IPS DF 4.7 (cell line): ENCODE results near the gene RAB19.
"Not testable (repeated sequence)": the region's sequence is repeated elsewhere in the genome, so short reads cannot be mapped to it uniquely, and the experiment has no call there.

ENCODE experiments used
- DNase-seq: peaks from one replicate; pipeline ENCODE4 v3.0.0-alpha.2; 2013; ENCODE audit warnings: low spot score; ENCODE audit errors: extremely low read depth

The RAB19 gene

DNA sequence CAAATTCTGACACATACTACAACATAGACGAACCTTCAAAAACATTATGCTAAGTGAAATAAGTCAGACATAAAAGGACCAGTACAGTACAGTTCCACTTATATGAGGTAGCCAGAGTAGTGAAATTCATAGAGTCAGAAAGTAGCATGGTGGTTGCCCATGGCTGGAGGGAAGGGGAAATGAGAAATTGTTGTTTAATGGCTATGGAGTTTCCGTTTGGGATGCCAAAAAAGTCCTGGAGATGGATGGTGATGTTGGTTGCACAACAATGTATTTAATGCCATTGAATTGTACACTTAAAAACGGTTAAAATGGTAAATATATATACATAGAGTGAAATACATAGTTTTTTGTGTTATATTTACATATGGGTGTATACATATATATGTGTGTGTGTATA is 3.5 kb upstream of the RAB19 start:
- no peak for DNase-seq

DNA sequence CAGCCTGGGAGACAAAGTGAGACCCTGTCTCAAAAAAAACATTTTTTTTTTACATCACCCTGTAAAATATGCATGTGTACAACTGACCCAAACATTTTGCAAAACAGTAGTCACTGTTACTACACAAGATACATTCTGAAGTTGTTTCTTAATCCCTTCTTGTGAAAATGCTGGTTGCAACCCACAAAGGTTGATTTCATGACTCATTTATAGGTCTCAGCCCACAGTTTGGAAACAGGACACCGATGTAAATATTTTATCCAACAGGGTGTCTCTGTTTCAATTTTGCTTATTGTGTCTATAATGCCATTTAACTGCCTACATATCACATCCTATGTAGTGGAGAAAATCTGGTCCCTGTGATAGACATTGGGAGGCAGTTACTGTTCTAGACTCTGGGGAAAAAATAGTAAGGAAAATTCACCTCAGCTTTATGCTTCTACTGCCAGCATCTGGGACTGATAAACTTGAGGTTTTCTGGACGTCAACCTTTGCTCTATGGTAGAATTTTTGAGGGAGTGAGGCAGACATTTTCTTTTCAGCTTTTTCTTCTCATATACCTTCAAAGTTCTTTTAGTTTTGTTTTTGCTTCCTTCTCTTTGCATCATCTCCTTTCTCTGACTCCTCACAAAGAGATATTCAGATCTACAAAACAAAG is 1.6 kb upstream of the RAB19 start:
- no peak for DNase-seq

DNA sequence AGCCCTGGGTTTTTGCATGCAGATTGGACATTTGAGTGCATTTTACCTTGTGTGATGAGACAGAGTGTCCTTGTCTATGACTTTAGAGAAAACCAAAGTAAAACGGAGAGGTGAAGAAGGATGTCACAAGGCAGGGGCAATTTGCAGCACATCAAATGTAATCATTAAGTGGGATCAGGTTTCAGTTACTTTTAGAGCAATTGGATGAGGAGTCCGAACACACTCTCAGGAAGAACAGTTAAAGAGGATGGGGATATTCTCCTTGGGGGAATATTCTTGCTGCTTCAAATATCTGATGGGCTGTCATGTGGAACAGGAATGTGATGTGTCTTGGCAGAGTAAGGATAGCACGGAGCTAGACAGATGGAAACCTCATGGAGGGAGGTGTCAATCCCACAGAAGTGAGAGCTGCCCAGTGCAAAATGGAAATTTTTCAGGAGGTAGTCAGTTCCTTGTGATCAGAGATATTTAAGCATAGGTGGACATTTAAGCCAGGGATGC is 757 bp downstream of the RAB19 start:
- DNase-seq: no peak

DNA sequence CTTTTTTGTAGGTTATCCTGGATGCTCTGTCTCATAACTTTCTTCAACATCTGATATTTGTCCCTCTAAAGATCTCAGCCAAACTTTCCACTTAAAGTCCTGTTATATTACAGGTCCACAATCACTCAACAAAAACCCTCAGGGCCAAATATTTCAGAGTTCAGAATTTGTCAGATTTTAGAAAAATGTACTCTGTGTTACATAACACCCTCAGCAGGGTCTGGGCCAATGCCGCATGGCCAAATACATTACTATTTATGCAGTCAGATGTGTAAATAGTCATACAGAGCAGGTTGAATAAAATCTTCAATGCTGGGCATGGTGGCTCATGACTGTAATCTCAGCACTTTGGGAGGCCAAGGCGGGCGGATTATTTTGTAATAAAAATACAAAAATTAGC is 11.5 kb downstream of the RAB19 start:
- no peak for DNase-seq

DNA sequence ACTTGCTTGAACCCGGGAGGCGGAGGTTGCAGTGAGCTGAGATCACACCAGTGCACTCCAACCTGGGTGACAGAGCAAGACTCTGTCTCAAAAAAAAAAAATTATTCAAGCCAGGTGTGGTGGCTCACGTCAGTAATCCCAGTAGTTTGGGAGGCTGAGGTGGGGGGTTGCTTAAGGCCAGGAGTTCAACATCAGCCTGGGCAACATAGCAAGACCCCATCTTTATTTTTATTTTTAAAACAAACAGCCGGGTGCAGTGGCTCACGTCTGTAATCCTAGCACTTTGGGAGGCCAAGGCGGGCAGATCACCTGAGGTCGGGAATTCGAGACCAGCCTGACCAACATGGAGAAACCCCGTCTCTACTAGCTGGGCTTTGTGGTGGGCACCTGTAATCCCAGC is 12.0 kb downstream of the RAB19 start:
- DNase-seq: not testable (repeated sequence)

DNA sequence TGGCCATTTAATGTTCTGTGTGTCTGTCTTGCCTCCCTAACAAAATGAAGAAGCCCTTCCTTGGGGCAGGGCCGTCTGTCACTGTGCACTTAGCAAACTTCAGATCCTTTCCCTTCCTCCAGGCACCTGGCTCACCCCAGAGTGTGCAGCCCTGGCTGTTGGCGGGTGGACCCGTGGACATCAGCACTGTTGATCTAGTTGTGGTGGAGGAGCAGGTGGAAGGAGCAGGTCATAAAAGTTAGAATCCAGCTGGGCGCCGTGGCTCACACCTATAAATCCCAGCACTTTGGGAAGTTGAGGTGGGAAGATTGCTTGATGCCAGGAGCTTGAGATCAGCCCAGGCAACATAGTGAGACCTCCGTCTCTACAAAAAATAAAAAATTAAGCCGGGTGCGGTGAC is 12.7 kb downstream of the RAB19 start:
- DNase-seq: no peak

DNA sequence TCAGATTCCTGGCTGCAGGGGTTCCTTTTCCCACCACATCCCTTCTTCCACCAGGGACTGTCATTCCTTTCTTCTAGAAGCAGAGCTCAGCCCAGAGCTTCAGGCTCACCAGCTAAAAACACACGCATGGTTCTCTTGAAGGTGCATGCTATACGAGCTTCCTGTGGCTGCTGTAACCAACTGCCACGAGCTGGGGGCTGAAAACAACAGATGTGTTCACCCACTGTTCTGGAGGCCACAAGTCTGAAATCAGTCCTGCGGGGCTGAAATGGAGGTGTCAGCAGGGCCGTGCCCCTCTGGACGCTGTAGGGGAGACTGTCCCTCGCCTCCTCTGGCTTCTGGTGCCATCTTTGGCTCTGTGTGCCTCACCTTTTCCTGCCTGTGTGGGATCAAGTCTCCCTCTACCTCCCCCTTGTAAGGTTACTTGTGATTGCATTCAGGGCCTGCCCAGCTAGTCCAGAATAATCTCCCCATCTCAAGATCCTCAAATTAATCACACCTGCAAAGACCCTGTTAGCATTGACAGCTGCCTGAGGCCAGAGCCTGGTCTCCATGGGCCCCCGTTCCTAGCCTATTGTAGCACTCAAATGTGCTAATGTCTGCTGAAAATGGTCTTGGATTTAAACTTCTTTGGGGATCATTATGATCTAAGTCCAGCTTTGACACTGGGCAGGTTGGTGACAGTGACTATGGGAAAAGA is 13.7 kb downstream of the RAB19 start:
- DNase-seq: no peak

DNA sequence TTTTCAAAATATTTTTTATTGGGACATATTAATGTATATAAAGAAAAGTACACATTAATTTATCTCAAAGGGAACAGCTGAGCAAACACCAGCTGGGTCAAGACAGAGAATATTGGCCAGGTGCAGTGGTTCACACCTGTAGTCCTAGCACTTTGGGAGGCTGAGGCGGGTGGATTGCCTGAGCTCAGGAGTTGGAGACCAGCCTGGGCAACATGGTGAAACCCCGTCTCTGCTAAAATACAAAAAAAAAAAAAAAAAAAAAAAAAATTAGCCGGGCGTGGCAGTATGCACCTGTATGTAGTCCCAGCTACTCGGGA is 14.3 kb downstream of the RAB19 start:
- not testable (repeated sequence) for DNase-seq

DNA sequence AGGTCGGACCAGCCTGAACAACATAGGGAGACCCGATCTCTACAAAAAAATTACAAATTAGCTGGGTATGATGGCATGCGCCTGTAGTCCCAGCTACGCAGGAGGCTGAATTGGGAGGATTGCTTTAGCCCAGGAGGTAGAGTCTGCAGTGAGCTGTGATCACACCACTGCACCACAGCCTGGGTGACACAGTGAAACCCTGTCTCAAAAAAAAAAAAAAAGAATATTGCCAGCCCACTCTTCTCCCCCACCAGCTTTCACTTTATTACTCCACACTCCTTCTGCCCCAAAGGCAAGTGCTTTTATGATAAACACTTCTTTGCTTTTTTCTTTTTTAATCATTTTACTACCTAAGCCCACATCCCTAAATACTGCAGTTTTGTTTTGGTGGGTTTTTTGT is 14.8 kb downstream of the RAB19 start:
- no peak for DNase-seq

DNA sequence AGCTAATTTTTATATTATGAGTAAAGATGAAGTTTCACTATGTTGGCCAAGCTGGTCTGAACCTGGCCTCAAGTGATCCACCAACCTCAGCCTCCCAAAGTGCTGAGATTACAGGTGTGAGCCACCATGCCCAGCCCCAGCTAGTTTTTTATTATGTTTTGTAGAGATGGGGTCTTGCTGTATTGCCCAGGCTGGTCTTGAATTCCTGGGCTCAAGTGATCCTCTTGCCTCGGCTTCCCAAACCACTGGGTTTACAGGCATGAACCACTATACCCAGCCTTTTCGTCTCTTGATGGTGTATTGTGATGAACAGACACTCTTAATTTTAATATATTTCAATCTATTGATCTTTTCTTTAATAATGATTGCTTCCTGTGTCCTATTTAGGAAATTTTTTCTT is 17.7 kb downstream of the RAB19 start:
- DNase-seq: no peak

DNA sequence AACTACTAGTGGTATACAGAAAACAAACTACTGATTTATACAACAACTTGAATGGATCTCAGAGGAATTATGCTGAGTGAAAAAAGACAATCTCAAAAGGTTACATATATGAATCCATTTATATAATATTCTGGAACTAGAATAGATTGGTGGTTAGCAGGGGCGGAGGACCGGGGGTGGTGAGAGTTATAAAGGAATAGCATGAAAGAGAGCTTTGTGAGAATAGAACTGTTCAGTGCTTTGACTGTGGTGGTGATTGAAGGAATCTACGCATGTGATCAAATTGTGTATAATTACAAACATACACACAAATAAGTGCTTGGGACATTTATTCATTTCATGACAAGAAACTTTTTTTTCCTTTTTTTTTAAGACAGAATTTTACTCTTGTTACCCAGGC is 19.6 kb downstream of the RAB19 start:
- DNase-seq: no peak

DNA sequence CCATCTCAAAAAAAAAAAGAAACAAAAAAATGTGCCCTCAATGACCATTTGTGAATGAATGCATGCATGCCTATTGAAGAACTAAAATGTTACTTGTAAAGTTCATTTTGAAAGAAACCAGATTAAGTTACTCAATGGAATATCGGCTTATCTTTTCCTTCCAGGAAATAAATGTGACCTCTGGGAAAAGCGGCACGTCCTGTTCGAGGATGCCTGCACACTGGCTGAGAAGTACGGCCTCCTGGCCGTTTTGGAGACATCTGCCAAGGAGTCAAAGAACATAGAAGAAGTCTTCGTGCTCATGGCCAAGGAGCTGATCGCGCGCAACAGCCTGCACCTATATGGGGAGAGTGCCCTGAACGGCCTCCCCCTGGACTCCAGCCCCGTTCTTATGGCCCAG is 21.9 kb downstream of the RAB19 start:
- DNase-seq: no peak

DNA sequence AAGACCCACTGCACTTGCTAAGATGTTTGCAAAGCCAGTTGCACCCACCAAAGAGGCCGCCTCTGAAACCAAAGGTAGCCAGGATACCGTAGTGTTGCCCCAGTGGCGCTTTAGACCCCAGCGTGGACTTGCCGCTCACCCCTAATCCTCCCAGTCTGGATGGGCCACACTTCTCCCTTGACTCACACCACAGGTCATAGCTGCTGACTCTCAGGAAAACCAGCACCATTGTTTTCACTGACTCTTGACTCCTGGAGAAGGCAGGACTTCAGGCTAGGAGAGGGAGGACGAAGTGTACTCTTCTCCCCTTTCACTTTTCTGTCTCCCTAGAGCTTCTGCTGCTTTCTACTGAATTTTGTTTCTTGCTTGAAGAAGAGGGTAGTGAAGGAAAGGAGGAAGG is 22.3 kb downstream of the RAB19 start:
- DNase-seq: no peak

DNA sequence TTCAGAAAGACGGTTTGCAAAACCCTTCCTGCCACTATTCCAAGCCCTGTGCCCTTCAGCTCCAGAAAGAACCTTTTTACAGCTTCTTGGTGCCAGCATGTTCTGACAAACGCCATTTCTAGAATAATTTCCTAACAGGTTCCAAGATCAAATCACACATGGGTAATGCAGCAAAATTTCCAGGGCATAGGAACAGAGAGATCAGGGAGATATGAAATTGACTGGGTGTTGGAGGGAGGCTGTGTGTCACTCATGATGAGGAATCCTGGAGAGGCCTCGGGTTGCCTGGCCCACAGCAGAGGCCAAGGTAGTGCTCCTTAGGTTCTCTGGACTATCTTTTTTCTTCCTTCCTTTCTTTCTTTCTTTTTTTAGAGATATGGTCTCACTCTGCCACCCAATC is 29.5 kb downstream of the RAB19 start:
- DNase-seq: no peak

DNA sequence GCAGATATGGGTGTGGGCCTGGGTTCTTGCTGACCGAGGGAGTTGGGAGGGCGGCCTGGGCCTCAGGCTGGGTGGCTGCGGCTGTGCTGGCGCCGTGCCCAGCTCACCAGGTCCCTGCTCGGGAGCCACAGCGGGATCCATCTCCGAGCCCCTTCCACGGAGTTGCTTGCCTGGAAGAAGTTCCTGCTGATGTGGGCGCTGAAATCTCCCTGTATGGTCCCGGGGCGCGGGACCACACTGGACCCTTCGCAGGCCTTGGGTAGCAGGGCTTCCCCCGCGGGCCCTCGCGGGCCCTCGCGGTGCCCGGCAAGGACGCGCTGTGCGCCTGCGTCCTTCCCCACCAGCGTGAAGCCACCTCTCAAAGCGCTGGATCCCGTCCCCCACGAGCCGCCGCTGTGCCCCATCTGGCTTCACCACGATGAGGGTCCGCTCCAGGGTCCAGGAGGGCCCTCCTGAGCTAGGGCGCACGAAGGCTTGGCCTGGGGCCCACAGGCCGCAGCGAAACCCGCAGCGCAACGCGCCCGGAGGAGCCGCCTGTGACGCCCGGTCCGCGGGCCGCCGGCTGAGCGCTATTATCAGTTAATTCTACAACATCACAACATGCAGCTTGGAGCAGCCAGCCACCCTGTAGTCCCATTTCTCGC is 31.5 kb downstream of the RAB19 start:
- no peak for DNase-seq

DNA sequence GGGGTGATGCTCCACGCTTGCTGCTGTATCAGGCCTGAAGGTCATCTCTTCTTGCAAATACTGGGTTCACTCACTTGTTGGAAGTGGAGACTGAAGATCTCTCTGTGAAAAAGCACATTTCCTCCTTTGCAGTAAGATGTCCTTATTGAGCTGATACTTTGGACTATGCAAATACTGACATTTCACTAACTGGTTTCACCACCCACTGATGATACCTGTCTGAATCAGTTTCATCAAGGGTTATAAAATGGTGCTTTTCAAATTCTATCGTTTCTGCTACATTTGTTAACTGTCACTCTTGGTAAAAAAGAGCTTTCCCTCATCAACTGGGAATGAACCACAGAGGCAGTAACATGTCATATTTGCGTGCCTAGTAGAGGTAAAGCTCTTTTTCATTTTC is 35.5 kb downstream of the RAB19 start:
- DNase-seq: no peak

DNA sequence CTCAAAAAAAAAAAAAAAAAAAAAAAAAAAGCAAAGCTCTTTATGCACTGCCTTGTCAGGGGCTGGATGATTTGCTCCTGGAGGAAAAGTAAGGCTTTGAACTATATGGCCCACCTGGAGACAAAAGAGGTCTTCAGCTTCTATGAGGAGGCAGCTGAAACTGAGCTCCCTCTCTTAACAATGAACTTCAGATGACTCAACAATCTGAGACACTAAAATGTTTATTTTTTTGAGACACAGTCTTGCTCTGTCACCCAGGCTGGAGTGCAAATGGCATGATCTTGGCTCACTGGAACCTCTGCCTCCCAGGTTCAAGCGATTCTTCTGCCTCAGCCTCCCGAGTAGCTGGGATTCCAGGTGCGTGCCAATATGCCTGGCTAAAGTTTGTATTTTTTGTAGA is 36.7 kb downstream of the RAB19 start:
- DNase-seq: no peak

DNA sequence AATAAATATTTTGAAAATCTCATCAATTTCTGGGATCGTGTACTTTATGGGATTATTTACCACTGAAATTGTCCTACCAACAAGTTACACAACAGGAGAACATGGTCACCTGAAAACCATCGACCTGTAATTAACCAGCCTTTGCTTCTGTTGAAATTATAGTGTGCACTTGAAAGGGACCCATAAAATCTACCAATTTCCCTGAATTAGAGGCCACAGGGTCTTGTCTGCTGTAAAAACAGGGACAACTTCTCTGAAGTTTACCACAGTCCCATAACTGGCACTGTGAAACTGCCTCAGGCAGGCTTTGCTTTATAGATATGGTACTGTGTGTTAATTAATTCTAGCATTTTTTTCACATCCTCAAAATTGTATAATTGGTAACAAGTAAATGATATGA is 37.7 kb downstream of the RAB19 start:
- DNase-seq: no peak

DNA sequence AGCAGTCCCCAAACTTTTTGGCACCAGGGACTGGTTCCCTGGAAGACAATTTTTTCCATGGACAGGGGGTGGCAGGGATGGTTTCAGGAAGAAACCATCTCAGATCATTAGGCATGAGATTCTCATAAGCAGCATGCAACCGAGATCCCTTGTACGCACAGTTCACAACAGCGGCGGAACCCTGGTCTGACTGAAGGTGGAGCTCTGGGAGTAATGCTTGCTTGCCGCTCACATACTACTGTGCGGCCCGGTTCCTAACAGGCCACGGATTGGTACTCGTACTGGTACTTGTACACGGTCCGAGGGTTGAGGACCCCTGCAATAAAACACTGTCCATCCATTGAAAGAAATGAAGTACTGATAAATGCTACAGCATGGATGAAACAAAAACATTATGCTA is 42.6 kb downstream of the RAB19 start:
- no peak for DNase-seq

DNA sequence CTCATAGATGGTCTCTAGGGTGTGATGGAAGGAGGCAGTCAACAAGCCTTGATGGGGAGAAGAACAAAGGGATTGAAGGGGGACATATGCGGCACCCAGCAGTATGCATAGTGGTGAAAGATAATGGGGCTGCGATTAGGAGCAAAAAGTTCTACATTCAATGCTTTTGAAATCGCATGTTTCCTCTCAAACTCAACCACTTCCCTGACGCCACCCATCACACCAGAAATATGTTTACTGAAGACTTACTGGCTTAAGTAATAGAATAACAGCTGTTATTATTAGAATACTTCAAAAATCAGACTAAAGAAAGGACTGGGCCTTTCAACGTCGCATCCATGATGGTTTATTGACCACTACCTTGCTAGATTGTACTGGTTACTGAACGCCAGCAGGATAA is 44.0 kb downstream of the RAB19 start:
- DNase-seq: no peak

DNA sequence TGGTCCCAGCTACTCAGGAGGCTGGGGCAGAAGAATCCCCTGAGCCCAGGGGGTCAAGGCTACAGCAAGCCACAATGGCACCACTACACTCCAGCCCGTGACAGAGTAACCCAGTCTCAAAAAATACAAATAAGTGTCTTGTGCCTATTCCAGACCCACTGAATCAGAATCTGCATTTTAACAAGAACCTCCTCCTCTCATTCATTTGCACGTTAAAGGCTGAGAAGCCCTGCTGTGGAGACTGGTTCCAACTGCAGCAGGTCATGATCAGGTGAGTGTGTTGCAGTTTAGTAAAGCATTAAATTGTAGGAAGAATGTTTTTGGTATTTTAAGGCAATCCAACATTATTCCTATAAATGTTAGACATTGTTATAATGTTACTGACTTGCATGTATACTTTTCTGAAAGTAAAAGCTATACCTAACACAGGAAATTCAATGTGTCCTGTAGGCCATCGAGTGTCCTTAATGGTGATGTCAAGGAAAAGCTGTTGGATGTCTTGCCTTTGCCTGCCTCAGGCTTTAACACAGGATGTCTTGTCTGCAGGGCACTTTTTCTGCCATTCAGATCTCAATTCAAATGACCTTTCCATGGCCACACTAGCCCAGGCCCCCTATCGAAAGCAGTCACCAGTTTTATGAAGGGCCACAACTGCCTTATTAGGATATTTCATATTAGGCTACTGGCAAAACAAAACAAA is 45.1 kb downstream of the RAB19 start:
- no peak for DNase-seq

DNA sequence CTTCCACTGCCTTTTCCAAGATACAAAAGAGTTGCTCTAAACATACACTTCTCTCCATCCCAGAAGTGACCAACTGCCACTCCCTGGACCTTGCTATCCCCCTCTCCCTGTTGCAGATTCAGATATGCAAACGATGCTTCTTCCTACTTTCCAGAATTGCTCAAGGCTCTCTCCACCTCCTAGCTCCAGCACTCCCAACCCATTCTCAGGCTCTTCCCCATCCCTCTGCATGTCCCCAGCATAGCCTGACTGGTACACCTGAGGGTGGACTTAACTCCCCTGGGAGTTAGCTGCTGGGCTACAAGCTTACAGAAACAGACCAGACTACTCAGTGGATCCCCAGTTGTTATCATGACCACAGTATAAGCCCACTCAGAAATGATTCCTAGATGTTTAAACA is 47.9 kb downstream of the RAB19 start:
- DNase-seq: no peak
